ENCODE results near the gene DTNBP1. TPM values are rescaled to one million over a fixed set of nuclear protein-coding genes. Genes with fewer than 3 reads are reported as not detected.

The DTNBP1 gene
- total RNA-seq, 2 donors from 2014 or later: 9.0 to 14.1 TPM

DNA sequence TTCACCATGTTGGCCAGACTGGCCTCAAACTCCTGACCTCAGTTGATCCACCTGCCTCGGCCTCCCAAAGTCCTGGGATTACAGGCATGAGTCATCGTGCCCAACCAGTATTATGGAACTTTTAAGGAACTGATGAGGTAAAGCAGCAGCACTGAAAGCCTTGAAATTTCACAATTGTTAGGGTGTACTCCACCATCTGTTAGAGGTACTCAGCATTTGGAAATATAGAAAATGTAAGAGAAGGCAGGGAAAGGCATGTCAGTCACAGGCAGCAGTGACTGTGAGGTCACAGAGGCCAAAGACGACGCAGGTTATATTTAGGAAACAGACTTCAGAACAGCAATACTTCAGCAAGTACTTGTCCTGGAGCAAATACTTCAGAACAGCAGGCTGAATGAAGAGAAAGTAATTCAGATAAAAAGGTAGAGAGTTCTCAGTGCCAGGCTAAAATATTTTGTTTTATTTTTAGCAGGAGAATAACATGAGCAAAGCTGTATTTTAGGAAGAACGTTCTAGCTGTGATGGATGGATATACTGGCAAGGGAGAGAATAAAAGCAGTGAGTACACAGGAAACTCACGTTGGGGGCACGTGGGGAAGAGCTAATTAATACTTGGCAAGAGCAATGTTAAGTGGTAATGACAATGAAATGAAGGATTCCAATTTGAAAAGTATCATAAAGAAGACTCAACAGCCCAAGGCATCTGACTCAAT, 67.2 kb downstream of the DTNBP1 start:
- no peak for DNase-seq (ENCODE audit: low spot score)
- intact Hi-C loops (cut with DNase I): no loop called here
- Histone ChIP-seq H3K9me3 (no peaks in the 10 kb centered on the region), H3K36me3 (no peaks in the 10 kb centered on the region), H3K27ac (no peak overlapping the region), H3K27me3 (replicated peaks; ENCODE audit: insufficient read depth) (no peaks in the 10 kb centered on the region), H3K4me3 (no peak overlapping the region), H3K4me1 (replicated peaks) (no peaks in the 10 kb centered on the region)
- TF ChIP-seq POLR2AphosphoS5 (IDR thresholded peaks at IDR 0.05): no peak
- no peak for TF ChIP-seq POLR2A (IDR thresholded peaks at IDR 0.05)
- TF ChIP-seq, protein P1, sequence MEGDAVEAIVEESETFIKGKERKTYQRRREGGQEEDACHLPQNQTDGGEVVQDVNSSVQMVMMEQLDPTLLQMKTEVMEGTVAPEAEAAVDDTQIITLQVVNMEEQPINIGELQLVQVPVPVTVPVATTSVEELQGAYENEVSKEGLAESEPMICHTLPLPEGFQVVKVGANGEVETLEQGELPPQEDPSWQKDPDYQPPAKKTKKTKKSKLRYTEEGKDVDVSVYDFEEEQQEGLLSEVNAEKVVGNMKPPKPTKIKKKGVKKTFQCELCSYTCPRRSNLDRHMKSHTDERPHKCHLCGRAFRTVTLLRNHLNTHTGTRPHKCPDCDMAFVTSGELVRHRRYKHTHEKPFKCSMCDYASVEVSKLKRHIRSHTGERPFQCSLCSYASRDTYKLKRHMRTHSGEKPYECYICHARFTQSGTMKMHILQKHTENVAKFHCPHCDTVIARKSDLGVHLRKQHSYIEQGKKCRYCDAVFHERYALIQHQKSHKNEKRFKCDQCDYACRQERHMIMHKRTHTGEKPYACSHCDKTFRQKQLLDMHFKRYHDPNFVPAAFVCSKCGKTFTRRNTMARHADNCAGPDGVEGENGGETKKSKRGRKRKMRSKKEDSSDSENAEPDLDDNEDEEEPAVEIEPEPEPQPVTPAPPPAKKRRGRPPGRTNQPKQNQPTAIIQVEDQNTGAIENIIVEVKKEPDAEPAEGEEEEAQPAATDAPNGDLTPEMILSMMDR (IDR thresholded peaks at IDR 0.05): no peak
- 73% methylated on average over 7 of the region's 7 CpGs for WGBS

DNA sequence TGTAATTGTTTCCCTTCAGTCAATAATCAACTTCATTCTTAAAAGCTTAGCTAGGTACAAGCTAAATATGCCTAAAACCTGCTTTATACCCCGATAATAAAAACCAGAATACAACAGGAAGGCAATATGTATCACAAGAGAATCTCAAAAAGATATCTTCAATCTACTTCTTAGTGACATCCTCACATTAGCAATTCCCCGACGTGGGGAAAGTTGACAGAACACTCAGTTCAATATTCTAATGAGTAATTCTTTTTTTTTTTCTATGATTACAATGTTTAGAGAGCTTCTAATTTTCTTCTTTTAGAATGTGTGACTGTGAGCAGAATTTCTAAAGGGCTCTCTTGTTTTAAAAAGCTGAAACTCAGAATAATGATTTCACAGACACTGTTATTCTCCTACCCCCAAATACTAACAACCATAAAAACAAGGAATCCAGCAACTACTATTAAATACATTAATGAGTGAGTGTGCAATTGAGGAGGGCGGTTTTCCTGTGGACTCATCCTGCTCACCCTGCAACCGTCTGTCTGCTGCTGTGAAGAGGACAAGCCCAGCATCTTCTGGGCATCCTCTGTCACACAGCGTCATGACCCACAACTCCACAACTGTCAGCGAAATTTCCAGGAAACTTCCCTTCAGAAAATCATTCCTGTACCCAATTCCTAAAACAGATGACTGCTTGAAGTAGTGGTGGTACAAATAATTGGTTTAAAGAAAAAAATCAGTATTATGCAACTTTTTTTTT, 68.1 kb downstream of the DTNBP1 start:
- intact Hi-C loops (cut with DNase I): no loop called here
- Histone ChIP-seq H3K9me3 (no peaks in the 10 kb centered on the region), H3K27ac (no peak overlapping the region), H3K4me3 (no peak overlapping the region), H3K36me3 (no peaks in the 10 kb centered on the region), H3K4me1 (replicated peaks) (no peaks in the 10 kb centered on the region), H3K27me3 (replicated peaks; ENCODE audit: insufficient read depth) (no peaks in the 10 kb centered on the region)
- DNase-seq (ENCODE audit: low spot score): no peak
- no peak for TF ChIP-seq POLR2A (IDR thresholded peaks at IDR 0.05)
- 87% methylated on average over 7 of the region's 7 CpGs for WGBS

DNA sequence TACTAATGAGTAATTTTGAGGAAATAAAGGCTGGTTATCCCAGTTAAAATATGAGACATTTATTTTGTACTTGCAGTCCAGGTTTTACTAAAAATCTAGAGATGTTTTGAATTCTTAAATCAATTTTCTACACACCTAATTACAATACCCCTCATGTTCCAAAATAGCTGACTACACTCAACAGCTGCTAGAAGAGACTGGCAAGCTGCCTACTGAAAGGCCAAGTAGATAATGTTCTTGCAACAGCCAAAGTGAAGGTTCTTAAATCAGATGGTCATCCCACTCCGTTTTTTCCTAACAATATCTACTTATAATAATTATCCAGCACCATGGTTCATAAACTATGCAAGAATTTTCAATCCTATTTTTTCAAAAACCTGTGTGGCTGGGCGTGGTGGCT, 69.0 kb downstream of the DTNBP1 start:
- intact Hi-C loops (cut with DNase I): no loop called here
- TF ChIP-seq POLR2AphosphoS5 (IDR thresholded peaks at IDR 0.05): no peak
- TF ChIP-seq, protein P1 (IDR thresholded peaks at IDR 0.05): no peak
- no peak for TF ChIP-seq POLR2A (IDR thresholded peaks at IDR 0.05)
- DNase-seq (ENCODE audit: low spot score): no peak
- 67% methylated on average over 2 of the region's 2 CpGs for WGBS
- Histone ChIP-seq H3K27me3 (replicated peaks; ENCODE audit: insufficient read depth) (no peaks in the 10 kb centered on the region), H3K4me3 (no peak overlapping the region), H3K9me3 (no peaks in the 10 kb centered on the region), H3K36me3 (no peaks in the 10 kb centered on the region), H3K27ac (no peak overlapping the region), H3K4me1 (replicated peaks) (no peaks in the 10 kb centered on the region)

DNA sequence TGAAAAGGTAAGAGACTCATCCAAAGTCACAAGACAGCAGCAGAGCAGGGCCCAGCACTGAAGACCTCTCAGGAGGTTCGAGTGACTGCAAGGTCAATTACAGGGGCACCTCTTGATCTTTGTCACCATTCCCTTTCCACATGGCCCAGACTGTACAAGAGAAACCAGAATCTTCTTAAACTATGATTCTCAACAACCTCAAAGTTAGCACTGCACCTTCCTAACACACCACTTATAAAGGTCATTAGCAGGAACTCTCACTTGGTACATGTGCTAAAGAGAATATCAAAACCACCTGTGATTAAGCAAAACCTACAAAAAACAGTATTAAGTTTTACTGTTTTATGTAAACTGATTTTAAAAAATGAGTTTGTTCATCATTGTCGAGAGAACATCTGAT, 70.2 kb downstream of the DTNBP1 start:
- H3K4me3 ChIP-seq: no peak overlapping the region
- intact Hi-C loops (cut with DNase I): no loop called here
- 91% methylated on average over 2 of the region's 2 CpGs for WGBS
- no peaks in the 10 kb centered on the region for H3K9me3 ChIP-seq
- no peak for DNase-seq (ENCODE audit: low spot score)
- H3K4me1 ChIP-seq (replicated peaks): no peaks in the 10 kb centered on the region
- no peak overlapping the region for H3K27ac ChIP-seq
- TF ChIP-seq POLR2AphosphoS5 (IDR thresholded peaks at IDR 0.05) (no peak), POLR2A (IDR thresholded peaks at IDR 0.05) (no peak)
- TF ChIP-seq, protein P1 (IDR thresholded peaks at IDR 0.05): no peak
- no peaks in the 10 kb centered on the region for H3K27me3 ChIP-seq (replicated peaks; ENCODE audit: insufficient read depth)
- H3K36me3 ChIP-seq: no peaks in the 10 kb centered on the region

DNA sequence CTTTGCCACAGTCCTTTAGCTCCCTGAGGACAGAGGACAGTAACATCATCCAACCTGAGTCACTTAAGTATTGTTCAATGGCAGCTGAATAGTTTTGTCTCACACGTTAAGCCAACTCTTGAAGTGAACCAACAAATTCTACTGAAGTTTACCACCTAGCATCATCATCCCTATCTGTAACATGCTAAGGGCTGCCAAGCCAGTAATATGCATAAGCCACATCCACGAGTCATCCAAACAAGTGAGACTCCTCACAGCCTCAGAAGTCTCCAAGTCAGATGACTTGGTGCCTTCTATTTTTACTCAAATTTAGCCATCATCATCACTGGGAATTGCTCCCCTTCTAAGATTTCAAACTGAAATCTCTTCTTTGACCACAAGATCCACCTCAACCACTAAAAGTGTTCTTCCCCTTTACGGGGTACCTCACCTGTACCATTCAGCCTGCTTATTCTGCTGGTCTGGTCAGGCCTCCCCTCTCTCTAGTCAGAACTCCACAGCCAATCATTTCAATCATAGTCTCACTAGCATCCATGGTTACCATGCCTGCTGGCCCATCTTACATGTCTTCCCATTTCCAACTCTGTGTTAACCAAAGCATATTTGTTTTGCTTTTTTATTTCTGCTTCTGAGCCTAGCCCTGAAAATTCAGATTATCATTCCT, 73.7 kb downstream of the DTNBP1 start:
- Histone ChIP-seq H3K4me3 (no peak overlapping the region), H3K9me3 (no peaks in the 10 kb centered on the region), H3K4me1 (replicated peaks) (no peaks in the 10 kb centered on the region), H3K36me3 (no peaks in the 10 kb centered on the region), H3K27ac (no peak overlapping the region), H3K27me3 (replicated peaks; ENCODE audit: insufficient read depth) (no peaks in the 10 kb centered on the region)
- 77% methylated on average over 3 of the region's 3 CpGs for WGBS
- no peak for DNase-seq (ENCODE audit: low spot score)
- TF ChIP-seq, protein P1 (IDR thresholded peaks at IDR 0.05): no peak
- TF ChIP-seq POLR2AphosphoS5 (IDR thresholded peaks at IDR 0.05): no peak
- TF ChIP-seq POLR2A (IDR thresholded peaks at IDR 0.05): no peak
- intact Hi-C loops (cut with DNase I): no loop called here

Measured in prostate gland (tissue), 2 donors.